ENCODE measurements around the gene GUCY1A1.

GUCY1A1 gene

GRCh38 chr4:155766622-155767021 is 100.0 kb downstream of the GUCY1A1 start:
- TF ChIP-seq EZH2 (IDR thresholded peaks at IDR 0.05; ENCODE audit: borderline replicate concordance, low read length), result no peak
- no peak for TF ChIP-seq CTCF (IDR thresholded peaks at IDR 0.05; ENCODE audit: low read length)
- H3K9ac ChIP-seq (ENCODE audit: low read length), result no peak overlapping the region
- H3K79me2 ChIP-seq (ENCODE audit: insufficient read depth, low read length), result no peaks in the 10 kb centered on the region
- no peaks in the 10 kb centered on the region for H3K4me1 ChIP-seq (ENCODE audit: insufficient read depth, low read length, severe bottlenecking)
- H3K36me3 ChIP-seq (ENCODE audit: insufficient read depth, low read length), result no peaks in the 10 kb centered on the region
- no peak overlapping the region for H3K27ac ChIP-seq (ENCODE audit: low read depth, low read length, poor library complexity, severe bottlenecking)
- no peaks in the 10 kb centered on the region for H3K9me2 ChIP-seq (ENCODE audit: low read depth, low read length)
- no peak overlapping the region for H3K4me3 ChIP-seq (ENCODE audit: low read depth, low read length, poor library complexity, severe bottlenecking)
- no peaks in the 10 kb centered on the region for H3K9me3 ChIP-seq (ENCODE audit: low read length)
- no peak overlapping the region for H3K4me2 ChIP-seq (ENCODE audit: low read length)
- H2AFZ ChIP-seq (ENCODE audit: low read length), result no peak overlapping the region
- no peaks in the 10 kb centered on the region for H3F3A ChIP-seq (ENCODE audit: insufficient read depth, low read length)
- H4K20me1 ChIP-seq (ENCODE audit: insufficient read depth, low read length), result no peaks in the 10 kb centered on the region
- H3K27me3 ChIP-seq (ENCODE audit: insufficient read depth, low read length), result no peaks in the 10 kb centered on the region

- Histone ChIP-seq H3F3A (ENCODE audit: insufficient read depth, low read length) (no peaks in the 10 kb centered on the region), H3K4me3 (ENCODE audit: low read depth, low read length, poor library complexity, severe bottlenecking) (no peak overlapping the region), H3K27ac (ENCODE audit: low read depth, low read length, poor library complexity, severe bottlenecking) (no peak overlapping the region), H3K4me1 (ENCODE audit: insufficient read depth, low read length, severe bottlenecking) (no peaks in the 10 kb centered on the region), H2AFZ (ENCODE audit: low read length) (no peak overlapping the region), H4K20me1 (ENCODE audit: insufficient read depth, low read length) (no peaks in the 10 kb centered on the region), H3K27me3 (ENCODE audit: insufficient read depth, low read length) (no peaks in the 10 kb centered on the region), H3K4me2 (ENCODE audit: low read length) (no peak overlapping the region), H3K9me3 (ENCODE audit: low read length) (no peaks in the 10 kb centered on the region), H3K9ac (ENCODE audit: low read length) (no peak overlapping the region), H3K36me3 (ENCODE audit: insufficient read depth, low read length) (no peaks in the 10 kb centered on the region), H3K9me2 (ENCODE audit: low read depth, low read length) (no peaks in the 10 kb centered on the region), H3K79me2 (ENCODE audit: insufficient read depth, low read length) (no peaks in the 10 kb centered on the region)
- no peak for TF ChIP-seq CTCF (IDR thresholded peaks at IDR 0.05; ENCODE audit: low read length)
Observed at GRCh38 chr4:155768370-155768769, 101.7 kb downstream of the GUCY1A1 start.

GRCh38 chr4:155769090-155769489 is 102.4 kb downstream of the GUCY1A1 start:
- H2AFZ ChIP-seq (ENCODE audit: low read length), result no peak overlapping the region
- H3K79me2 ChIP-seq (ENCODE audit: insufficient read depth, low read length), result no peaks in the 10 kb centered on the region
- TF ChIP-seq CTCF (IDR thresholded peaks at IDR 0.05; ENCODE audit: low read length), result no peak
- TF ChIP-seq EZH2 (IDR thresholded peaks at IDR 0.05; ENCODE audit: borderline replicate concordance, low read length), result no peak
- H4K20me1 ChIP-seq (ENCODE audit: insufficient read depth, low read length), result no peaks in the 10 kb centered on the region
- H3K9me2 ChIP-seq (ENCODE audit: low read depth, low read length), result no peaks in the 10 kb centered on the region
- H3K36me3 ChIP-seq (ENCODE audit: insufficient read depth, low read length), result no peaks in the 10 kb centered on the region
- no peak overlapping the region for H3K9ac ChIP-seq (ENCODE audit: low read length)
- H3K4me3 ChIP-seq (ENCODE audit: low read depth, low read length, poor library complexity, severe bottlenecking), result no peak overlapping the region
- H3K27me3 ChIP-seq (ENCODE audit: insufficient read depth, low read length), result no peaks in the 10 kb centered on the region
- H3K4me1 ChIP-seq (ENCODE audit: insufficient read depth, low read length, severe bottlenecking), result no peaks in the 10 kb centered on the region
- H3F3A ChIP-seq (ENCODE audit: insufficient read depth, low read length), result no peaks in the 10 kb centered on the region
- no peak overlapping the region for H3K27ac ChIP-seq (ENCODE audit: low read depth, low read length, poor library complexity, severe bottlenecking)
- no peaks in the 10 kb centered on the region for H3K9me3 ChIP-seq (ENCODE audit: low read length)
- no peak overlapping the region for H3K4me2 ChIP-seq (ENCODE audit: low read length)
